Hepatic stellate cell (primary cell): ENCODE results near the gene RNF17.

Experiments
- DNase-seq: peaks from one replicate; pipeline ENCODE4 v3.0.0; 2011; ENCODE audit warnings: low spot score

Gene RNF17

DNA sequence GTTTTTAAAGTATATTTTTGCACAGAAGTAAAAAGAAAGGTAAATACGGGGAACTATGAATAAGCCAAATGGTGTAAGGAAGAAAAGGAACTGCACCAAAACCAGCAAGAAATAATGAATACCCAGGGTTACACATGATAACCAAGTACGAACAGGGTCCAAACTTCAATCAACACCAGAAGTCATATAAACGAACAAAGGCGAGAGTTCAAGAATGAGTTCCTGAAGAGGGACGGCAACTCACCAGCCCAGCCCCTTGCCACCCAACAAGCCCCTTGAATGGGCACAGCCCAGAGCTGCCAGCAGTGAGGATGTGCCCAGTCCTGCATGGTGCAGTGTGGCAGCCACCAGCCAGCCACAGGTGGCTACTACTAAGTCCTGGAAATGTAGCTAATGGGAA is 132.1 kb downstream of the RNF17 start:
- DNase-seq = no peak

DNA sequence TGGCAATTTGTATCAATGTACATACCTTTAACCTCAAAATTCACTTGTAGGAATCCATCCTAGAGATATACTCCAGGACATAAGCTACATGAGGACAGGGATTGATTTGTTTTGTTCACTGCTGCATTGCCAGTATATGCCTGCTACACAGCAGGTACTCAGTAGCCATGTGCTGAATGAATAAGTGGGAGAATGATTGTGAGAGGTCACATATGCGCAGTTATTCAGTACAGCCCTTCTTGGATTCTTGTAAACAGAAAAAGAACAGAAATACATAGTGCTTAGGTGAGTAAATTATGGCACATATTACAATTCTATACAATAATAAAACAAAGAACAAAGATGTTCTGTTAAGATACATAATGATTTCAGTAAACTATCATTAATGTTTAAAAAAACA is 133.3 kb downstream of the RNF17 start:
- no peak for DNase-seq

DNA sequence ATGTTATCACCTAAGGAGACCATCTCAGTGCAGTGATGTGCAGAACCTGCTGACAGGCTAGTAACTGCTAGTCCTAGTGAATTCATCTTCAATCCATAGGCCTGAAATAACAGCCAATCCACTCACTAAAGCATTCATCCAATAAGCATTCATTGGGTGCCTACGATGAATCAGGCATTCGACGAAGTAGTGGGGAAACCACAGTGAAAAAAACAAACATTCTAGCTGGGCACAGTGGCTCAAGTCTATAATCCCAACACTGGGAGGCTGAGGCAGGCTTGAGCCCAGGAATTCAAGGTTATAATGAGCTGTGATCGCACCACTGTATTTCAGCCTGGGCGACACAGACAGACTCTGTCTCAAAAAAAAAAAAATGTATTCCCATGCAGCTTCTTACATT is 135.6 kb downstream of the RNF17 start:
- DNase-seq = peak; percentile 25

DNA sequence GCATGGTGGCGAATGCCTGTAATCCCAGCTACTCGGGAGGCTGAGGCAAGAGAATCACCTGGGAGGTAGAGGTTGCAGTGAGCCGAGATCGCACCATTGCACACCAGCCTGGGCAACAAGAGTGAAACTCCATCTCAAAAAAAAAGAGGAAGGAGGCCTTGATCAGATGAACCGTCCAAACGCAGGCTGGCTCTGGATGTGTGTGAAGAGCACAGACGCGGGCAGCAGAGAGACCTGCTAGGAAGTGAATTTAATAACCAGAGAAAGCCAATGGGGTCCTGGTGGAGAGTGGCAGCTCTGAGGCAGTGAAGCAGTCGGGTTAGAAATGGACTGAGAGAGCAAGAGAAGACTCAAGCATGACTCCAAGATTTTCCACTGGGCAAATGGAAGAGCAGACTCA is 136.5 kb downstream of the RNF17 start:
- no peak for DNase-seq

DNA sequence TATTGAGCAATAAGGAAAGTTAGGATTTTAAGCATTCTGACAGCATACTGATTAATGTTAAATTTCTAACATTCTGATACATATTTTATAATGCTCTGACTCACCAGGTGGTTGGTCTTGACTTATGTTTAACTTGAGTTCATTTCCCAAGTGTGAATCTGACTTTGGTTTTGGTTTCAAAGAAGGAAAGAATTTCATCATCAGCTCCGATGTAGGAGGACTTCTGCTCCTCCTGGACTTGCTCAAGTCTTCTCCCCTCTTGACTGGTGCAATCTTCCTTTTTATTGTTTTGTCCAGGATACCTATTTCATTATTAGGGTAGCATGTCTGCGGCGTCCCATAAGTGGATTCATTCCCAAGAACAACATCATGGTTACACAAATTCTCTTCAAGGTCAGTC is 141.3 kb downstream of the RNF17 start:
- no peak for DNase-seq

DNA sequence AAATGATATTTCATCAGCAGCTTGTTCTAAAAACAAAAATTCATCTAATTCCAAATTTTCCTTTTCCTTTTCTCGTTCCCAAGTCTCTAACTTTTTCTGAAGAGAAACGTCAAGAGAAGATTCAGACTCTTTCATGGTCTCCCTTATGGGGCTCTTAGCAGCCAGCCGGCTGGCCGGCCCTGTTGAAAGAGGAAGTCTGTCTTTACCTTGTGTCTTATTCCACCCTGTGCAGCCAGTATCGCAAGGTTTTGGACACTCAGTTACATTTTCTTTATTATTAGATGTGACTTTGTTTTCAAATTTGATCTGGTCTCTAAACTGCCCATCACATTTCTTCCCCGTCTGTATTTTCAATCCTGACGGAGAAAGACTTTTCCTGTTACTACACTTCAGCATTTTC is 142.3 kb downstream of the RNF17 start:
- DNase-seq = no peak

DNA sequence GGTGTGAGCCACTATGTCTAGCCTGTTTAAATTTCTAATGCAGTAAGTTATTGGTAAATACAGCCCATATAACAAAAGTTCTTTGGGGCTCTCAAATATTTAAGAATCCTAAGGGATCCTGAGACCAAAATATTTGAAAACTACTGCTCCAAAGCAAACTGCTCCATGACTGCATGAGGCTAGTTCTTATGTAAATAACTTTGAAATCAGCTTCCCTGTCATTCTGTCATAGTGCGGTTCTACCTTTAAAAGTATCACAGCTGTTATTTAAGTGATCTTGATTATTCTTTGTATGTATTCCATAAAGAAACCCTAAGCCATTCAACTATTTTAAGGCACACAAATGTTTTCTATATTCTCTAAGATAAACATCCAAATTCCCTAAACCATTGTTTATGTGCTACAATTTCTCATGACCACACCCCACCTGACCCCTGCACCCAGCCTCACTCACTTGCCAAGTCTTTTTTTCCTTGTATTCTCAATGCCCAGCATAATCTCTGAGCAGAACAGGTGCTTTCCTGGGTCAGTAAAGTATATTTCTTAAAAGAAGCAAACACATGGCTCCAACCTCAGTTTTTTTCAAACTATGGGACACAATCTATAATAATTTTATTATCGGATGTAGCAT is 146.6 kb downstream of the RNF17 start:
- DNase-seq = no peak

DNA sequence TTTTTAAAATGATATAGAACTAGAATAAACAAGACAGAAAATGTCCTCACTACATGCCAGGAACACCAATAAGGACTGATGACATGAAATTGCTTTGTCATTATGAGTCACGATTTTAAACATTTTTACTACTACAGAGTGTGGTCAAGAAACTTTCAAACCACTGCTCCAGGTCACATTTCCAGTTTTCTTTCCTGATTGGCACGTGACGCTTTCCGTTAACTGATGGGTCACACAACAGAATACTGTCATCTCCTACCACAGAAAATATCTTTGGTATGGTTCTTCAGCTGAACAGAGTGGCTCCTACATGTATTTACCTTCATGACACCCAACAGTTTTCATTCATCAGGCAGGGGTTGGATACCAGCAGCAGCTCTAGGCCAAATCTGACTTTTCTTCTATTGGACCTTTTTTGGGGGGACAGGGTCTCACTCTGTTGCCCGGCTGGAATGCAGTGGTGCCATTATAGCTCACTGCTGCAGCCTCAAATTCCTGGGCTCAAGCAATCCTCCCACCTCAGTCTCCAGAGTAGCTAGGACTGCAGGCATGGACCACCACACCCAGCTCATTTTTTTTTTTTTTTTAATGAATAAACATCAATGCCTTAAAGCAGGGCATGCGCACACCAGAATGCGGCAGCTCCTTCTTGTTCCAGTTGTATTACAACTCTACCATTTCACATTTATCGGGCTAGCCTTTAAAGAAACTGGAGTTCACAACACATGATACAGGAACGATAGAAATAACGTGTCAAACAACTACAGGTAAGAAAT is 147.4 kb downstream of the RNF17 start:
- peak; percentile 56 for DNase-seq

DNA sequence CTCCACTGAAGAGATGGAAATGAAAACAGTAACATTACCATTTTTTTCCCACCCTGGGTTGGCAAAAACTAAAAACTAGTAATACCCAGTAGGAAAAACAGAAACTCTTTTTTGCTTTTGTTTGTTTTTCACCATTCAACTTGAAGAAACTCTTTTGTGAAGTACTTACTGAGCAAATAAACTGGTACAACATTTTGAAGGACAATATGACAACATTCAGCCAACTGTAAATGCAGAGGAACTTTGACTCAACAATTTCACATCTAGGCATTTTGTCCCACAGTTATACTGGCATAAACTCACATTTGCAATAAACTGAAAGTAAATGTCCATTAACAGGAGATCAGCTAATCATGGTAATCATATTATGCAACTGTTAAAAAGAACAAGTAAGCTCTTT is 152.5 kb downstream of the RNF17 start:
- DNase-seq = no peak

DNA sequence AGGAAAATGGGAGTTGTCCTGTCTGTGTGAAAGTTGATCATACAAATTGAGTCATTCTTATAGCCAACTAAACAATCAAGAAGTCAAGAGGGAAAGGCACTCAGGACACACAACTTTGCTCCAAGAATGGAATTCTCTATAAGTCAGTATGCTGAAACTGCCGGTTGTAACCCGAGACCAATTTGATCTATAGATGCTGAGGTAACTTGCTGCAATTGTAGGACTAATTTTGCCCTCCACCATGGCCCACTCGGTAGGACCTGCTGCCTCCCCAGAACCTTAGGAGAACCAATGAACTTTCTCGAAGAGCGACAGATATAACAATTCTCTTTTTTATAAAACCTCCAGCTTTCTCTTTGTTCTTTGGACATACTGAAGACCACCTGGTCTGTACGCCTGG is 157.0 kb downstream of the RNF17 start:
- DNase-seq = no peak

DNA sequence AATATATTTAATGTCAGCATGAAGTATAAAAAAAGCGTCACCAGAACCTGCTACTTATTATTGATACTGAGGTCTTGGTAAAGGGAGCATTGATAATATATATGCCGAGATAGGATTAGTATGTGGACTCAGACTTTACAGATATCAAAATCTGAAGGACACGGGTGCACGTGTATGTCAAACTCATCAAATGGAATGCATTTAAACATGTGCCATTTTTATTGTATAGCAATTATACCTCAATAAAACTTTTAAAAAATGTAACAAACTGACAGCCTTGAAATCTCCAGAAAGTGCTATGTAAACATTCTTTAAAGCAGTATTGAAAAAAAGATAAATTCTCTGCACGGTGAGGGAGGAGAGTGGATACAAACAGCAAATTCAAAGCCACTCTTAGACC is 157.9 kb downstream of the RNF17 start:
- no peak for DNase-seq

DNA sequence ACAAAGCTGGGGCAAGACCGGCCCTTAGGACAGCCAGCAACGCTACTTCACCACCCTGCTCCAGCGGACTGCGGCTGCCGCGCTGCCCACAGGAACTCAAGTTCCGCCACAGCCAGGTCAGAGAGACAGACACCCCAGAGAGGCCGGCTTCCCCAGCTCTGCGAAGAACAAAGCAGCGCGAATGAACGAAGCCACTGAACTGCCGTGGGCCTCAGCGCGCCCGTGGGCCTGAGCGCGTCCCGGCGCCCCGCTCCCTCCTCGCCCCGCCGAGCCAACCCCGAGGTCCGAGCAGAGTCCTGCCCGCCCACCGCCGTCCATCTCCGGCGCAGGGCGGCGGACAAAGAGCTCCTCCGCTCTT is 158.4 kb downstream of the RNF17 start:
- DNase-seq = peak; percentile 47

DNA sequence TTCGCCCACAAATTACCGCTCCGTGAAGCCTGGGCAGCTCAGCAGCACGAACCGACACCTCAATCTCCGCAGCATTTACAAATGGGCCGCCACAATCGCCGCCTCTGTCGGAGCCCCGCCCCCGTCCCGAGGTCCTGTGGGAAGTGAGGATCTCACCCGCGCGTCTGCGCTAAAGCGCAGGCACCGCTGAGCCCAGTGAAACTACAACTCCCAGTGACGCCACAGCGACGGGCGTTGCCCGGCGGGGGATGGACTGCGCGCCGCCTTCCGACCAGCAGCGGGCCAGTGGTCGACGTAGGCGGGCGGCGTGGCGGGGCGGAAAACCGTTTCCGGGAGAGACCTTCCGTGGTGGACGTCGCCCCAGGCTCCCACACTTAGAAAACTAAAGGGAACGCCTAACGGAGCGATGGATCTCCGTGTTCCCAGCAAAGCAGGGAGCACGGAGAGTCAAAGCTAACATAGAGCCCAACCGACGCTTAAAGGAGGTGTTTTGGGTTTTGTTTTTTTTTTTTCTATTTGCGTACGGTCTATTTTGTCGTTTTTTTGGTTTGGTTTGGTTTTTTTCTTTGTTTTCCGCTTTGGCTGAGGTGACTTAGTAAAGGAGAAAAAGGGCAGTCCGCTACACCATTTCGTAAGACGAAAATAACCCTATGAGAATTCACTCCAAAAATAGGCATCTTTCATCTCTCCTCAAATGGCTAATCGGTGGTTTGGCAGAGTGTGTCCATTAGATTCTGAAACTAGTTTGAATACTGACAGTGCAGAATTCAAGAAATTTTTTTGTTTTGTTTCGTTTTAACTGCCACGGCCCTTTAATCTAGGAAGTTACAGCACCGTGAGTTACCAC is 159.0 kb downstream of the RNF17 start:
- DNase-seq = peak; percentile 92

DNA sequence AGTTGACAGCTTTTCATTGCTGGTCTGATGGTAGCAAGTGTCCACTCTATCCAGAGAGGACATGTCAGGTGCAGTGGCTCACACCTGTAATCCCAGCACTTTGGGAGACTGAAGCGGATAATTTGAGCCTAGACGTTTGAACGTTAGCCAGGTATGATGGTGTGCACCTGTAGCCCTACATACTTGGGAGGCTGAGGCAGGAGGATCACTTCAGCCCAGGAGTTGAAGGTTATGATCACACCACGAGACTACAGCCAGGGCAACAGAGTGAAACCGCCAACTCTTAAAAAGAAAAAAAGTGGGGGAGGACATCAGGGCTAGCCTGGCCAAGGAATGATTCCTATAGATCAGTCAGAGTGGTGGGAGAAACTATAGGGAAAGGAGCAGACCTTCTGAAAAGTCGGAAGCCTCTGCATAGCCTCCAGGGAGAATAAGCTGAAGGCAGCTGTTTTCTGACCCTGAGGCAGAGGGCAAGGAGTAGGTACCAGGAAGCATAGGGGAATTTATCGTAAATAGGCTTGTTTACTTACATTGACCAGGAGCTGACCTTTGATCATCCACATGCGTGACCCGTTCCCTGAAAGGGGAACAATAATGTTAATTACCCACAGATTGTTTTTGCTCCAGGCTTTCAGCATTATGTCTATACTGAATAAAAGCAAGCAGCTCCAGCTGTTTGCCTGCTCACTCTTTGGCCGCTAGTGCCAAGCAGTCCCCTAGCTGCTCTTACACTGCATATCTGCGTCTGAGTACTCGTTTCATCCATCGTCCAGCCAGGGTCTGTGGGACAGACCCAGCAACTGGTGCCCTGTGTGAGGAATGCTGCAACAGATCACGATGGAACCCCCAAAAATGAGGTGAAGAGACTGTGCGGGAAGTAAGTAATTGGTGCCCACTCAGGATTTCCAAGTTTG is 161.6 kb downstream of the RNF17 start:
- no peak for DNase-seq

DNA sequence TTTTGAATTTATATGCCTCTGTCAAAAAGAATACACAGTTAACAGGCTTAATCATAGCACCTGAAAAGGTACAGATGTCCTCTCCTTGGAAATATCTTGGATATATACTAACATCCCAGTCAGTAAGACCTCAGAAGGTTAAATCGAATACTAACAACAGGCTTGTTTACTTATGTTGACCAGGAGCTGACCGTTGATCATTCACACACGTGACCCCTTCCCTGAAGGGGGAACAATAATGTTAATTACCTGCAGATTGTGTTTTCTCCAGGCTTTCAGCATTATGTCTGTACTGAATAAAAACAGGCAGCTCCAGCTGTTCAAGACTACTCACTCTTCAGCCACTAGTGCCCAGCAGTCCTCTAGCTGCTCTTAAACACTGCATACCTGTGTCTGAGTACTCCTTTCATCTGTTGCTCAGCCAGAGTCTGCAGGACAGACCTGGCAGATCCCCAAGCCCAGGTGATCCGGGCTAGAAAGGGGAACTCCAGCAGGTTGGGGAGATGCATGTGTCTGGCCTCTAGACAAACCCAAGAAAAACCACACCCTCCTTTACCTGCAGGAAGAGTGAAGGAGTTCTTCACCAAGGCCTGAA is 163.9 kb downstream of the RNF17 start:
- DNase-seq = no peak

DNA sequence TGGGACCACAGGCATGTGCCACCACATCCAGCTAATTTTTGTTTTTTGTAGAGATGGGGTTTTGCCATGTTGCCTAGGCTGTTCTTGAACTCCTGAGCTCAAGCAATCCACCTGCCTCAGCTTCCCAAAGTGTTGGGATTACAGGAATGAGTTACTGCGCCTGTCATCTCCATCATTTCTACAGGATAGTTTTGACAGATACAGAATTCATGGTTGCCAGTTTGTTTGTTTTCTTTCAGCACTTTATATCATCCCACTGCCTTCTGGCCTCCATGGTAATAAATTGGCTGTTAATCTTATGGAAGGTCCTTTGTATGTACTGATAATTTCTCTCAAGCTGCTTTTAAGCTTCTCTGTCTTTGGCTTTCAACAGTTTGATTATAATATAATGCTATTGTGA is 165.2 kb downstream of the RNF17 start:
- no peak for DNase-seq
